GM18951 (cell line): ENCODE data around the gene HPN.
"Not testable (repeated sequence)": the region's sequence is repeated elsewhere in the genome, so short reads cannot be mapped to it uniquely, and the experiment has no call there.

Experiments used
- POLR2A ChIP-seq: IDR thresholded peaks from 4 replicates; pipeline ENCODE4 v1.6.1; 2011; ENCODE audit warnings: mild to moderate bottlenecking; ENCODE audit not compliant: insufficient read length, insufficient read depth; ENCODE audit errors: extremely low read depth
- in situ Hi-C: fragments of 300-500 bp; cut with MboI; formaldehyde crosslinking; loops from one replicate; pipeline ENCODE4 v1.12.0; 2022; ENCODE audit warnings: low sequenced_read_pairs, mixed read lengths, inconsistent platforms; ENCODE audit not compliant: unreplicated experiment

Gene HPN

DNA sequence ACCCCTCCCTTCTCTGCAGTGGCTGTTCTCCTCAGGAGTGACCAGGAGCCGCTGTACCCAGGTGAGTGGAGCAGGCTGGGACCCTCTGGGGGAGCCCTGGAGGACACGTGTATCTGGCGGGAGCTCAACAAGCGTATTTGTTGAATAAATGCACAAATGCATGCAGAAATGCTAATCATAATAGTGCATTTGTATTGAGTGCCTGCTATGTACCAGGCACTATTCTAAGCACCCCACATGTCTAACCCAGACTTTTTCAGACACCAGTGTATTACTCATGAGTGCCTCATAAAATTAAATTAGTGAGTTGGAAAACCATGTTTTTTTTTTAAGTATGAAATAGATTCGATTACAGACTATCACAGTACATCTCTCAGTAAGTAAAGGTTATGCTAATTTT, 7.9 kb downstream of the HPN start:
- in situ Hi-C loops = no loop called here
- no peak for TF ChIP-seq POLR2A

DNA sequence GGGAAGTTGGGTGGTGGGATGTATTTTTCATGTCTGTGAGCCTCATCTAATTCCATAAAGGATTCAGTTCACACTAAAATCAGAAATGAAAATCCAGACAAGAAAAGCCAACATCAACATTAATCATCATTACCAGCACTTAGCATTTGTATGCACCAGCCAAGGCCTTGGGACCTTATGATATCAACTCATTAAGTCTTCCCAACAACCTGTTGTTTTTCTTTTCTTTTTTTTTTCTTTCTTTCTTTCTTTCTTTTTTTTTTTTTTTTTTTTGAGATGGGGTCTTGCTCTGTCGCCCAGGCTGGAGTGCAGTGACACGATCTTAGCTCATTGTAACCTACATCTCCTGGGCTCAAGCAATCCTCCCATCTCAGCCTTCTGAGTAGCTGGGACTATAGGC, 9.1 kb downstream of the HPN start:
- in situ Hi-C loops = not testable (repeated sequence)

DNA sequence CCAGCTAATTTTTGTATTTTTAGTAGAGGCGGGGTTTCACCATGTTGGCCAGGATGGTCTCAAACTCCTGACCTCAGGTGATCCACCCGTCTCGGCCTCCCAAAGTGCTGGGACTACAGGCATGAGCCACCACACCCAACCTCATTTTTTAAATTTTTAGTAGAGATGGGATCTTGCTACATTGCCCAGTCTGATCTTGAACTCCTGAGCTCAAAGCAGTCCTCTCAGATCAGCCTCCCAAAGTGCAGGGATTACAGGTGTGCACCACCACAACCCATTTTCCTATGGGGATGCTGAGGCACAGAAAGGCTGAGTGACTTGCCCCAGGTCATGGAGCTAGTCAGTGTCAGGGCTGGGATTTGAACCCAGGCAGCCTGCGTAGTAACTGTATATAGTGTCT, 9.7 kb downstream of the HPN start:
- in situ Hi-C loops = not testable (repeated sequence)

DNA sequence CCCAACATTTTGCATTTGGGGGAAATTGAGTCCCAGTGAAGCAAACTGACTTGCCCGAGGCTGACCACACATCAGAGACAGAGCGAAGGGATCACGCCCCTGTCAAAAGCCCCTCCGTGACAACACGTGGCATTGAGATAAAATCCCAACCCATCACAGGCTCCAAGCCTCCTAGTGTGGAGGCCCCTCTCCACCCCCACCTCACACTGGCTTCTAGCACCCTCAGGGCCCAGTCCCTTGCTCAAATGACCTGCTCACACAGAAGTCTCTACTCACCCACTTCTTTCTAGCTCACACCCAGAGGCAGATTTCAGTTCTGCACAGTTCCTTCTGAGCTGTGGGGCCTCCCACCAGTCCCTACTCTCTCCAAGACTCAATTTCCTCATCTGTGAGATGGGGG, 10.3 kb downstream of the HPN start:
- TF ChIP-seq POLR2A = no peak
- in situ Hi-C loops = no loop called here

DNA sequence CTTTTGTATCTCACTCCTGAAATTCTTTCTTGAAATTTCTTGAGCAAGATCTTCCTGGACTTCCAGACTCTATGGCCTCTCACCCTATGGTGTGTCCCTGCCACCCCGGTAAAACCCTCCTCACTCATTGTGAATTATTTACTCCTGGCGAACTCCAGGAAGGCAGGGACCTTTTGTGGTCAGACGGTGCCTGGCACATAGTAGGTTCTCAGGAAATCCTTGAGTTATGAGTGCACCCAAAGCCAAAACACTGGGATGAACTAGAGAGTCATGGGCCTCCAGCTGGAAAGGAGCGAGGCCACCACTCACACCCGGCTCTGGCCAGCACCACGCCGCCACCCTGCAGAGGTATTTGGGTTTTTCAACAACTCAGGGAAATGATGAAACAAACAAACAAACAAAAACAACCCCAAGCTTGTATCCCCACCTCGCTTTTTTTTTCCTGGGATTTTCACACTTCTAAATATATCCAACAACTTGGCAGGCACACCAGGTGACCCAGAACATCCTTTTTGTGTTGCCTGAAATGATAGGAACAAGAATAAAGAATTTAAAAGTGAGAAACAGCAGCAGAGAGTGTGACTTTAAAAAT, 11.2 kb downstream of the HPN start:
- in situ Hi-C loops = no loop called here

DNA sequence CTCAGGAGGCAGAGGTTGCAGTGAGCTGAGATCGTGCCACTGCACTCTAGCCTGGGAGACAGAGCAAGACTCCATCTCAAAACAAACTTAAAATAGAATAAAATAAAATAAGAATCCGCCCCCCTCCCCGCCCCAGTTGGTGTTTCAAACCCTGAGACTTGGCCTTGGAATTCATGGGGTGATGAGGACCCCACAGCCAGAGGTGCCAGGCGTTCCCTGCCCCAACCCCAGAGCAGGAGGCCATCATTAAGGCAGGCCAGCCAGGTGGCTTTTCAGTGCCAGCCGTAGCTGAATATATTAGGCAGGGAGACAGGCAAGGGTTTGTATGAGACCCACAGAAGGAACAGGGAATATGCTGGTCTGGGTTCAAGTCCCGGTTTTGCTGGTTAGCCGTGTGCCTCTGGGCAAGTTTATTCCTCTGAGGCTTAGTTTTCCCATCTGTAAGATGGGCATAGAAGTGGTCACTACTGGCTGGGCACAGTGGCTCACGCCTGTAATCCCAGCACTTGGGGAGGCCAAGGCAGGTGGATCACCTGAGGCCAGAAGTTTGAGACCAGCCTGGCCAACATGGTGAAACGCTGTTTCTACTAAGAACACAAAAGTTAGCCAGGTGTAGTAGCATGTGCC, 12.3 kb downstream of the HPN start:
- in situ Hi-C loops = no loop called here
- TF ChIP-seq POLR2A = no peak

More for the DNA sequence above, 11.2 kb downstream of the HPN start:
- TF ChIP-seq POLR2A = no peak

DNA sequence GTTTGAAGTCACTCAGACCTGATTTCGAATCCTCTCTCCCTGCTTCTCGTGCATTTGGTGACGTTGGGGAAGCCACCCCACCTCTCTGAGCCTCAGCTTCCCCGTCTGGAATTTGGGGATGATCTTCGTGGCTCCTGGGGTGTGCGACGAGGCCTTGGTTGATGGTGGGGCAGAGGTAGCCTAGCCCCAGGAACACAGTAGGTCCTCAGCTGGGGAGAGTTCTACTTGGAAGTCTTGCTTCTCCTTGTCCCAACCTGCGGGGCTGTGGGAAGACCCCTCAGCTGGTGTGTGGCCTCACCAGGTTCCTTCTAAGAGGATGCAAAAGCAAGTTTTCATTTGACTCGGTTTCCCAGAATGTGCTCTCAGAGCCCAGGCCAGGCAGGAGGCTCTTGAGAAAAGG, 13.1 kb downstream of the HPN start:
- in situ Hi-C loops = no loop called here
- no peak for TF ChIP-seq POLR2A

DNA sequence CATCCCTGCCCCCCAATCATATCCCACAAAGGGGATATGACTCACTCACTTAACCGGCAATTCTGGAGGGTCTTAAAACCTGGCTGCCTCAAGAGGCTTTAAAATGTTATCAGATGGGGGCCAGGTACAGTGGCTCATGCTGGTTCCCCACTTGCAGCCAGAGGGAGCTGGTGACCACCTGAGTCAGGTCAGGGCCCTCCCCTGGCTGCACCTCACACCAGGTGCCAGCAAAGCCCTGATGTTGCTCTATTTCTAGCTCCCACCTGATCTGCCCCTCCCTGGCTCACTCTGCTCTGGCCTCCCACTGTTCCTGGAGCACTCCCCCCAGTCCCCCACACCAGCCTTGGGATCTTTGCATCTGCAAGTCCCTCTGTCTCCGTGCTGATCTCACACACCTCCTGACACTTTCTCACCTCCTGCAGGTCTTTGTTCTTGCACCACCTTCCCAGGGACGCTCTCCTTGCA, 14.2 kb downstream of the HPN start:
- TF ChIP-seq POLR2A = no peak
- in situ Hi-C loops = no loop called here

DNA sequence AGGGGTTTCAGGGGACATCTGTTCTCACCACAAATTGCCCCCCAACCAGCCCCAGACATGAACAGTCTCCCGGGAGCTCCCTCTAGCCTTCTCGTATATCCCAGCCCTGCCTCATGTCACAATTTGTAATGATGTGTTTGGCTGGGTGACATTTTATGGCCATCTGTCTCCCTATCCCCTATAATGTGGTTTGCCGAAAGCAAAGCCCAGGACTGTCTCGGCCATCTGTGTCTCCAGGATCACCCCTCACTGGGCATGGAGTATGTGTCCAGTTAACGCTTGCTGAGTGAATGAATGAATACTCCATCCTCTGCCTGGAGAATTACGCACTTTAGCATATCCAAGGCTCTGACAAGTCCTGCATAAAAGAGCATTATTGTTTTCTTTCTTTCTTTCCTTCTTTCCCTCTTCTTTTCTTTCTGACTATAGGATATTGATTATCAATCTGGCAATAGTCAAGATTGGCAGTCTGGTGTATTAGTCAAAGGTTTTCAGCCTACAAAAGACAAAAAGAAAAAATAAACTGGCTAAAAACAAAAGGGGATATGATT, 15.1 kb downstream of the HPN start:
- in situ Hi-C loops = no loop called here
- no peak for TF ChIP-seq POLR2A

DNA sequence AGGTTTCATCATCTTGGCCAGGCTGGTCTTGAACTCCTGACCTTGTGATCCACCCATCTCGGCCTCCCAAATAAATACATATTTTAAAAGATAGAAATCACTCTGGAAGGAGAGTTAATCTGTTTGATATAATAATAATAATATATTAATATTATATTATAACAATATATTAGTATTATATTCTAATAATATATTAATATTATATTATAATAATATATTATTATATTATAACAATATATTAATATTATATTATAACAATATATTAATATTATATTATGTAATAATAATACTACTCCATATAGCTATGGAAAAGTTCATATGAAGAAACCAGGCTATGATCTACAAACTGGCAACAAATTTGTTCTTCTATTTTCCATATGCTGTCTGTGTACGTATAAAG, 16.8 kb downstream of the HPN start:
- TF ChIP-seq POLR2A = no peak
- in situ Hi-C loops = no loop called here

DNA sequence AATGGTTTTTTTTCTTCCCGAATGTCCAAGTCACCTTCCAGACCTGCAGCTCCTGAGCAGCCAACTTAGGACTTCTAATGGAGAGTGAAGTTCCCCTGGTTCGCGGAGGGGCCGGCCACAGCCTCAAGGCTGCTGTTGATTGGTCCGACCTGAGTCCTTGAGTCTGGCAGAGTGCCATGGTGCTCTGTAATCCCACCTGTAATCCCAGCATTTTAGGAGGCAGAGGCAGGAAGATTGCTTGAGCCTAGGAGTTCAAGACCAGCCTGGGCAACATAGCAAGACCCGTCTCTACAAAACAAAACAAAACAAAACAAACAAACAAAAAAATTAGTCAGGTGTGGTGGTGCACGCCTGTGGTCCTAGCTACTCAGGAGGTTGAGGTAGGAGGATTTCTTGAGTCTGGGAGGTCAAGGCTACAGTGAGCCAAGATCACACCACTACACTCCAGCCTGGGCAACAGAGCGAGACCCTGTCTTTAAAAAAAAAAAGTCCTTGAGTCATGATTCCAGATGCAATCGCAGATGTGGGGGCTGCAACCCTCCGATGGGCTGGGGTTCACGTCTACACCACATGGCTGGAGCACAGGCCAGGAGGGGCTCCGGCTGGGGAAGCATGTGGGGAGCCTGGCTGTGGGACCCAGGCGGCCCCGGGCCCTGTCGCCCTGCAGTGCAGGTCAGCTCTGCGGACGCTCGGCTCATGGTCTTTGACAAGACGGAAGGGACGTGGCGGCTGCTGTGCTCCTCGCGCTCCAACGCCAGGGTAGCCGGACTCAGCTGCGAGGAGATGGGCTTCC, 17.7 kb downstream of the HPN start:
- no peak for TF ChIP-seq POLR2A
- in situ Hi-C loops = no loop called here

DNA sequence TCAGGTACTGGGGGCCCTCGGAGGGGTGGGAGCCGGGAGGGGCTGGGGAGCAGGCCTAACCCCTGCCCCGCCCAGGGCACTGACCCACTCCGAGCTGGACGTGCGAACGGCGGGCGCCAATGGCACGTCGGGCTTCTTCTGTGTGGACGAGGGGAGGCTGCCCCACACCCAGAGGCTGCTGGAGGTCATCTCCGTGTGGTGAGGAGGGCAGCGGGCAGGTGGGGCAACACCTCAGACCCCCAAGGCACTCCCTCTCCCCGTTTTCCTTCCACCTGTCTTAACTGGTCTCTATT, 18.2 kb downstream of the HPN start:
- no peak for TF ChIP-seq POLR2A
- in situ Hi-C loops = no loop called here

DNA sequence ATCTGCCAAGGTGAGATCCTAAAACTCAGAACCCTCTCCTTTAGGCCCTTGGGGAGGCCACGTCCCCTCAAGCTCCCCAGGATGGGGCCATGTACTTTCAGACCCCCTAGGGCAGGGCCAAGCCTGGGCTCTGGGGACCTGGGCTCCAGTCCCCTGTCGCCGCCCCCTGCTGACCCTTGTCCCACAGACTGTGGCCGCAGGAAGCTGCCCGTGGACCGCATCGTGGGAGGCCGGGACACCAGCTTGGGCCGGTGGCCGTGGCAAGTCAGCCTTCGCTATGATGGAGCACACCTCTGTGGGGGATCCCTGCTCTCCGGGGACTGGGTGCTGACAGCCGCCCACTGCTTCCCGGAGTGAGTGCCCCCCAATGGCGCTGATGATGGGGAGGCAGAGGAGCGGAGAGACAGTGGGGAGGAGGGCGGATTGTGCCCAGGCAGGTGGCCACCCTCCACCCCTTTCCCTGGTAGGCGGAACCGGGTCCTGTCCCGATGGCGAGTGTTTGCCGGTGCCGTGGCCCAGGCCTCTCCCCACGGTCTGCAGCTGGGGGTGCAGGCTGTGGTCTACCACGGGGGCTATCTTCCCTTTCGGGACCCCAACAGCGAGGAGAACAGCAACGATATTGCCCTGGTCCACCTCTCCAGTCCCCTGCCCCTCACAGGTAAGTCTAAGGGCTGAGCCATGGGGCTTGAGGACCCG, 18.8 kb downstream of the HPN start:
- in situ Hi-C loops = no loop called here
- no peak for TF ChIP-seq POLR2A
